SU-DHL-6 (cell line): ENCODE measurements around the gene CMPK1.

Experiments
- CTCF ChIP-seq: fragments of 200-600 bp; sonication (generic); IDR thresholded peaks from one replicate; pipeline ENCODE4 v1.5.1; 2017; ENCODE audit warnings: antibody characterized with exemption, mild to moderate bottlenecking, low read length, moderate library complexity; ENCODE audit not compliant: insufficient read depth, poor library complexity, severe bottlenecking
- EZH2phosphoT487 ChIP-seq: fragments of 200-600 bp; sonication (generic), shearing (Covaris generic); conservative IDR thresholded peaks from 2 replicates; pipeline ENCODE4 v1.6.1; 2018; ENCODE audit warnings: mild to moderate bottlenecking, antibody characterized with exemption, low read length, moderate library complexity, mixed read lengths

- no peak for TF ChIP-seq CTCF
- no peak for TF ChIP-seq EZH2phosphoT487
Measured at GRCh38 chr1:47406966-47407365, 73.4 kb downstream of the CMPK1 start.
